GM12874 (cell line): ENCODE measurements around the gene KRT222.

Experiments
- CTCF ChIP-seq: IDR thresholded peaks from 2 replicates; pipeline ENCODE4 v1.5.1; 2011; ENCODE audit warnings: low read depth, mild to moderate bottlenecking, control low read depth, low read length, moderate library complexity; ENCODE audit not compliant: insufficient read depth

Gene KRT222

DNA sequence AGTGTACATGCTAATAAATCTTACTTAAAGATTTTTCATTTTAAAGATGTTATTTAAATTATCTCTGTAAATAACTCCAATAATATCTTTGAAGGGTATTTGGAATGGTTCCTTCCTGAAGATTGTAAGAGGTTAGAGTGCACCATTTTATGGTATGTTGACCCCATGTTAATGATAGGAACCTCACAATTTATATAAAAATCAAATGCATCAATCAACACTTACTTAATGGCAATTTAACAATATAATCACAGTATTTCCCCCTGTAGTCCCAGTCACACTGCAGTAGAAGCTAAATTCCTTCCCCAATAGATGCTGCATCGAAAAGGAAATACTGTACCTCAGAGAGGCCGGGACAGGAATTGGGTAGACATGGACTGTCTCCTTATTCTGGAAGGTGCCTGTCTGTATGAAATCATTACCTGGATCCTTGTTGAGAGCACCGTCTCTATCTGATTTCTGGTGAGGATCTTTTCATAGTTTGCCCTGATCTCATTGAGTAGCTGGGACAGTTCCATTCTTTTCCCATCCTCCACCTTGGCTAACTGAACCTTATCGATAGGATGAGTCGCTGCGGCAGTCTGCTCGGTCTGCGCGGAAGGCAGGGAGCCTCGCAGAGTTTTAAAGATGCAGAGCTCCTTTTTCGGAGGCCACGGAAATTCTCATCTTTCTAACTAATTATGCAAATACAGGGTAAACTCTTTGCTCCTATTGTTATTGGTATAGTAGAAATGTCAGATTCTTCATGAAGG lies at the start of gene KRT222:
KRT222 (minus strand) TSS at position 596 of the 752 bp plus-strand sequence; CDS start at position 518, 78 bp downstream.
- TF ChIP-seq CTCF, result no peak

- no peak for TF ChIP-seq CTCF
These were observed 49.5 kb upstream of the KRT222 start for GRCh38 chr17:40714473-40714872.

- no peak for TF ChIP-seq CTCF
These were observed 42.8 kb upstream of the KRT222 start for GRCh38 chr17:40707745-40708144.

DNA sequence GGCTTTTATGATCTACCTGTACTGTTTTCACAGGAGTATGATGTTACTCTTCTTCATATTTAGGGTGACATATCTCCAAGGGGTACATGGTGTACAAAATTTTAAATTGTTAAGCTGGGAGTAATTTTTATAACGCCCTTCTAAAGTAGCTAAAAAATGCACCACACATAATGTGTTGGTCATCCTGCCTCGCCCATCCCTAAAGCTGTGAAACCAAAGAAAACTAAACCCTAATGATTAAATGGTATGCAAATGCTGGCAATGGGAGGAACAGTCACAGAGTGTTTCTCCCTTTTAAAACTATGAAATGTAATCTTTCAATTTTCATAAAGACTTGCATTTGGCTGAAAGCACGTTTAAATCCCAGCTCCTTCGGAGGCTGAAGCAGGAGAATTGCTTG lies 40.6 kb upstream of the KRT222 start:
- no peak for TF ChIP-seq CTCF

DNA sequence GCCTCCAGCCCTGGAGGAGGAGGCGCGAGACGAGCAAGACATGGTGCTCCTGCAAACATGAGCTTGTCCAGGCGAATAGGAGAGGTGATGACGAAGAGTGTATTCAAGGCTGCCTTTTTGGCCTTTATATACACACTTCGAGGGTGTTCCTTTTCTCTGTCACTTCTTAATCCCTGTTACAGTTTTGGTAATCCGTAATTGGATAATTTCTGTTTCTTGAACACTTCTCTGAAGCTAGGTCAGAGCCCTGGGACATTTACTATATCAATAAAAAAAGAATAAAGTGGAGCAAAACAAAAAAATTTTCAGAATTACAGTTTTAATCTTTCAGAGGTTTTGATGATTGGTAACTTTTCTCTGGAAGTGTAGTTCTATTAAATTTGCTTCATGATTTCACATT lies 38.7 kb upstream of the KRT222 start, which contains the start of gene KRT24:
KRT24 (minus strand) TSS at position 101 of the 400 bp plus-strand sequence; CDS start at position 42, 59 bp downstream.
- no peak for TF ChIP-seq CTCF

DNA sequence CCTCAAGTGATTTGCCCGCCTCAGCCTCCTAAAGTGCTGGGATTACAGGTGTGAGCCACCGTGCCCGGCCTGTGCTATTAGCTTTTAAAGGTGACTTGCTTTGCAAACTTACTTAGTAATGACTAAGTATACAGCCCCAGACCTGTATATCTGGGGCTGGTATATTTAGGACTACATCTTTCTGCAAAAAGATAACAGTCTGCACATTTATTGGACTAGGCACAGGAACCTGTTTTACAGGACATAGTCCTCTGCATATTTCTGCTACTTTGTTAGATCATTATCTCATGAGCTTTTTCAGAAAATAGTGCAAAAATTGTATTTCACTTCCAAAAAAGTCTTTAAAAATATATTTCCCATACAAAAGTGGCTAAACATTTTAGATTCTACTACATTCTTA lies 37.3 kb upstream of the KRT222 start:
- no peak for TF ChIP-seq CTCF

DNA sequence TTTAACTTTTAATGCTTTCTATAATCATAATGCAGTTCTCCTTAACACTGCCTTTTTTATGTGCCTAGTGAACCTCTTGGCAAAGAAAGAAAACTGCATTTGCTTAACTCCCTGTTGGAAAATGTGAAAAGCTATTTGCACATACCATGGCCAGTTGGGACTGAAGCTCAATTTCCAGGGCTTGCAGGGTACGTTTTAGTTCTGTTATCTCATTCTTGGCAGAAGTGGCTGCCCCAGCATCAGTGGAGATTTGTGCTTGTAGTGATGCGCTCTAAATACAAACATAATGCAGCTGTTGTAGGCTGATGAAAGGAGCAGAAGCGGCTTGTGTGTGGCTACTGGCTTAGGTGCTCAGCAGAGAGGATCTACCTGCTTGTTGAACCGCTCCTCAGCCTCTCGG lies 34.9 kb upstream of the KRT222 start:
- TF ChIP-seq CTCF, result no peak
